Measurements from ENCODE around the gene HECTD4.

Gene HECTD4

GRCh38 chr12:112164011-112164660, 218.1 kb downstream of the HECTD4 start:
- no peak overlapping the region for H3K27ac ChIP-seq (ENCODE audit: low read depth, low read length)
- no peaks in the 10 kb centered on the region for H3K9me2 ChIP-seq (replicated peaks; ENCODE audit: control insufficient read depth, low read length)
- H4K20me1 ChIP-seq (ENCODE audit: control insufficient read depth, insufficient read depth, low read depth, low read length) = no peaks in the 10 kb centered on the region
- H3K4me1 ChIP-seq (ENCODE audit: control insufficient read depth, low read length) = no peaks in the 10 kb centered on the region
- no peaks in the 10 kb centered on the region for H3K9me3 ChIP-seq (ENCODE audit: control insufficient read depth, insufficient read depth, low read length)
- TF ChIP-seq CTCF (IDR thresholded peaks at IDR 0.05; ENCODE audit: low read depth, low read length, poor library complexity, severe bottlenecking) (no peak), EZH2phosphoT487 (IDR thresholded peaks at IDR 0.05; ENCODE audit: borderline replicate concordance, low read length) (no peak)
- no peak overlapping the region for H3K4me3 ChIP-seq (ENCODE audit: low read length)
- no peaks in the 10 kb centered on the region for H3K27me3 ChIP-seq (ENCODE audit: control insufficient read depth, low read length)
- H3F3A ChIP-seq (ENCODE audit: control insufficient read depth, insufficient read depth) = no peaks in the 10 kb centered on the region
- H3K79me2 ChIP-seq (ENCODE audit: control insufficient read depth, low read length) = no peaks in the 10 kb centered on the region
- peaks cover 15% of the 10 kb centered on the region; the same call in 1 of the 2 replicates for H3K36me3 ChIP-seq (ENCODE audit: control insufficient read depth, low read length)
- H3K4me2 ChIP-seq (ENCODE audit: low read length) = no peak overlapping the region

GRCh38 chr12:112163471-112163991, 218.7 kb downstream of the HECTD4 start:
- H3K36me3 ChIP-seq (ENCODE audit: control insufficient read depth, low read length) = peaks cover 15% of the 10 kb centered on the region; the same call in 1 of the 2 replicates
- no peaks in the 10 kb centered on the region for H4K20me1 ChIP-seq (ENCODE audit: control insufficient read depth, insufficient read depth, low read depth, low read length)
- H3K4me1 ChIP-seq (ENCODE audit: control insufficient read depth, low read length) = no peaks in the 10 kb centered on the region
- no peaks in the 10 kb centered on the region for H3K9me3 ChIP-seq (ENCODE audit: control insufficient read depth, insufficient read depth, low read length)
- H3K9me2 ChIP-seq (replicated peaks; ENCODE audit: control insufficient read depth, low read length) = no peaks in the 10 kb centered on the region
- no peaks in the 10 kb centered on the region for H3K79me2 ChIP-seq (ENCODE audit: control insufficient read depth, low read length)
- H3K4me2 ChIP-seq (ENCODE audit: low read length) = no peak overlapping the region
- H3K27ac ChIP-seq (ENCODE audit: low read depth, low read length) = no peak overlapping the region
- H3F3A ChIP-seq (ENCODE audit: control insufficient read depth, insufficient read depth) = no peaks in the 10 kb centered on the region
- no peaks in the 10 kb centered on the region for H3K27me3 ChIP-seq (ENCODE audit: control insufficient read depth, low read length)
- no peak for TF ChIP-seq EZH2phosphoT487 (IDR thresholded peaks at IDR 0.05; ENCODE audit: borderline replicate concordance, low read length)
- H3K4me3 ChIP-seq (ENCODE audit: low read length) = no peak overlapping the region

GRCh38 chr12:112163056-112163455, 219.2 kb downstream of the HECTD4 start:
- TF ChIP-seq CTCF (IDR thresholded peaks at IDR 0.05; ENCODE audit: low read depth, low read length, poor library complexity, severe bottlenecking) = no peak
- no peak for TF ChIP-seq EZH2phosphoT487 (IDR thresholded peaks at IDR 0.05; ENCODE audit: borderline replicate concordance, low read length)
- peaks cover 15% of the 10 kb centered on the region; the same call in 1 of the 2 replicates for H3K36me3 ChIP-seq (ENCODE audit: control insufficient read depth, low read length)

GRCh38 chr12:112162241-112162790, 219.9 kb downstream of the HECTD4 start:
- H4K20me1 ChIP-seq (ENCODE audit: control insufficient read depth, insufficient read depth, low read depth, low read length) = no peaks in the 10 kb centered on the region
- H3K4me3 ChIP-seq (ENCODE audit: low read length) = no peak overlapping the region
- TF ChIP-seq CTCF (IDR thresholded peaks at IDR 0.05; ENCODE audit: low read depth, low read length, poor library complexity, severe bottlenecking) (no peak), EZH2phosphoT487 (IDR thresholded peaks at IDR 0.05; ENCODE audit: borderline replicate concordance, low read length) (no peak)
- no peaks in the 10 kb centered on the region for H3K27me3 ChIP-seq (ENCODE audit: control insufficient read depth, low read length)
- H3K9me3 ChIP-seq (ENCODE audit: control insufficient read depth, insufficient read depth, low read length) = no peaks in the 10 kb centered on the region
- H3K36me3 ChIP-seq (ENCODE audit: control insufficient read depth, low read length) = peaks cover 15% of the 10 kb centered on the region; the same call in 1 of the 2 replicates
- no peaks in the 10 kb centered on the region for H3K4me1 ChIP-seq (ENCODE audit: control insufficient read depth, low read length)
- H3K79me2 ChIP-seq (ENCODE audit: control insufficient read depth, low read length) = no peaks in the 10 kb centered on the region
- no peaks in the 10 kb centered on the region for H3K9me2 ChIP-seq (replicated peaks; ENCODE audit: control insufficient read depth, low read length)
- H3K27ac ChIP-seq (ENCODE audit: low read depth, low read length) = no peak overlapping the region
- no peak overlapping the region for H3K4me2 ChIP-seq (ENCODE audit: low read length)
- H3F3A ChIP-seq (ENCODE audit: control insufficient read depth, insufficient read depth) = no peaks in the 10 kb centered on the region

More at GRCh38 chr12:112163056-112163455, 219.2 kb downstream of the HECTD4 start:
- H3F3A ChIP-seq (ENCODE audit: control insufficient read depth, insufficient read depth) = no peaks in the 10 kb centered on the region
- no peaks in the 10 kb centered on the region for H3K27me3 ChIP-seq (ENCODE audit: control insufficient read depth, low read length)
- no peak overlapping the region for H3K4me2 ChIP-seq (ENCODE audit: low read length)
- no peak overlapping the region for H3K27ac ChIP-seq (ENCODE audit: low read depth, low read length)
- H3K4me3 ChIP-seq (ENCODE audit: low read length) = no peak overlapping the region
- no peaks in the 10 kb centered on the region for H3K9me2 ChIP-seq (replicated peaks; ENCODE audit: control insufficient read depth, low read length)
- H3K9me3 ChIP-seq (ENCODE audit: control insufficient read depth, insufficient read depth, low read length) = no peaks in the 10 kb centered on the region
- H4K20me1 ChIP-seq (ENCODE audit: control insufficient read depth, insufficient read depth, low read depth, low read length) = no peaks in the 10 kb centered on the region
- H3K4me1 ChIP-seq (ENCODE audit: control insufficient read depth, low read length) = no peaks in the 10 kb centered on the region
- no peaks in the 10 kb centered on the region for H3K79me2 ChIP-seq (ENCODE audit: control insufficient read depth, low read length)
